AG04450 (cell line): Measurements from ENCODE around the gene CADM1. TPM values are rescaled to one million over a fixed set of nuclear protein-coding genes. Genes with fewer than 3 reads are reported as not detected.

Experiments used
- CTCF ChIA-PET: fragments of 300-600, 350-600 bp; formaldehyde crosslinking; extraction: SDS; loops from one replicate; lab custom pipeline; 2022; ENCODE audit warnings: antibody characterized with exemption, inconsistent platforms; lab: Charles Lee
- POLR2A ChIA-PET: fragments of 350-600 bp; formaldehyde crosslinking; extraction: SDS; loops from one replicate; lab custom pipeline; 2021; ENCODE audit warnings: antibody characterized with exemption, inconsistent platforms; lab: Yijun Ruan, JAX
- DNase-seq: peaks from one replicate; pipeline ENCODE4 v3.0.0-alpha.2; 2011; ENCODE audit warnings: low read depth, low spot score
- H3K27ac ChIP-seq: one replicate; pipeline ENCODE4 v1.5.1; 2012; ENCODE audit warnings: low read depth, low read length, control low read depth
- H3K27me3 ChIP-seq: one replicate; pipeline ENCODE4 v1.6.0; 2012; ENCODE audit warnings: low read length; ENCODE audit not compliant: control insufficient read depth, insufficient read depth
- H3K4me3 ChIP-seq: 2 replicates; pipeline ENCODE4 v1.5.1; 2011; ENCODE audit warnings: mild to moderate bottlenecking, low read depth, low read length, control low read depth
- H3K9me3 ChIP-seq: 2 replicates; pipeline ENCODE4 v1.5.1; 2012; ENCODE audit warnings: low read length; ENCODE audit not compliant: control insufficient read depth, insufficient read depth
- CTCF ChIP-seq: IDR thresholded peaks from 2 replicates; pipeline ENCODE4 v1.5.1; 2011; ENCODE audit warnings: low read depth, low read length, control low read depth, inconsistent platforms
- polyA plus RNA-seq: library from polyadenylated mRNA; depleted of rRNA; stranded (reverse); fragments of >200 nt; gene quantifications from 2 replicates; pipeline ENCODE4 v1.2.3, GENCODE V29; 2011

Gene CADM1
- polyA plus RNA-seq, 1 experiment = 70.7 TPM

- no peak for TF ChIP-seq CTCF
- Histone ChIP-seq H3K9me3 (no peaks in the 10 kb centered on the region), H3K4me3 (no peak overlapping the region), H3K27ac (no peak overlapping the region), H3K27me3 (no peaks in the 10 kb centered on the region)
- DNase-seq = no peak
- CTCF ChIA-PET = no interaction called here
- POLR2A ChIA-PET = no interaction called here
Measured at GRCh38 chr11:115411120-115411519, 93.1 kb downstream of the CADM1 start.

GRCh38 chr11:115409691-115410220 is 94.5 kb downstream of the CADM1 start:
- Histone ChIP-seq H3K9me3 (no peaks in the 10 kb centered on the region), H3K4me3 (no peak overlapping the region), H3K27me3 (no peaks in the 10 kb centered on the region), H3K27ac (no peak overlapping the region)
- POLR2A ChIA-PET = no interaction called here
- CTCF ChIA-PET = interaction anchor here (0.7 to 1.9 kb wide), 2 partner anchors 9 to 12 kb away, joined by 3 to 4 read pairs; no protein-coding TSS in a partner anchor
- peak; percentile 51 for DNase-seq
- TF ChIP-seq CTCF = no peak

GRCh38 chr11:115409116-115409670 is 95.0 kb downstream of the CADM1 start:
- POLR2A ChIA-PET = interaction anchor here (0.6 kb wide), 1 partner anchor 1333 kb away, joined by 5 read pairs; no protein-coding TSS in a partner anchor
- no peaks in the 10 kb centered on the region for H3K27me3 ChIP-seq
- CTCF ChIA-PET = interaction anchor here (1.9 kb wide), 1 partner anchor 12 kb away, joined by 4 read pairs; no protein-coding TSS in a partner anchor
- H3K4me3 ChIP-seq = no peak overlapping the region
- TF ChIP-seq CTCF = no peak
- no peaks in the 10 kb centered on the region for H3K9me3 ChIP-seq
- H3K27ac ChIP-seq = no peak overlapping the region
- no peak for DNase-seq

GRCh38 chr11:115408036-115408921 is 95.9 kb downstream of the CADM1 start:
- DNase-seq = no peak
- ChIA-PET POLR2A (no interaction called here), CTCF (interaction anchor here (0.6 to 1.9 kb wide), 7 partner anchors 13 to 634 kb away, joined by 3 to 9 read pairs (median 4); partner anchors contain the start of gene CADM1)
- Histone ChIP-seq H3K27me3 (no peaks in the 10 kb centered on the region), H3K27ac (no peak overlapping the region), H3K9me3 (no peaks in the 10 kb centered on the region), H3K4me3 (no peak overlapping the region)
- TF ChIP-seq CTCF = 0 out of 2 replicates have a peak, but pooled peaks have one; percentile 1
